ENCODE results near the gene LRRC75A.
A peak's percentile ranks its signal among the peaks of the same experiment; 100 is the strongest.

LRRC75A gene

GRCh38 chr17:16462070-16462864, 29.7 kb downstream of the LRRC75A start:
- POLR2A ChIA-PET = no interaction called here

DNA sequence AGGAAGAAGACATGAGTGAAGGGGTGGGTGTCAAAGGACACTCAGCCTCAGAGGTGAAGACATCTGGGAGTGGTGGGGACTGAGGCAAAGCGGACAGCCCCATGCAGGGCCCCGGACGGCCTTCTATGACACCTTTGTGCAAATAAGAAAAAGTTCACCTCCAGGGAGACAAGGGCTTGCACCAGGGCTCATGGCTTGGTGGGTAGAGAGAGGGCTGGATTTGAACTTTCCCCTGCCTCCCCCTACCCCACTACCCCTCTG, 30.5 kb downstream of the LRRC75A start:
- DNase-seq = no peak
- H3K9me3 ChIP-seq (ENCODE audit: control extremely low read depth in 1 of 5, control insufficient read depth in 4 of 5, insufficient read depth in 2 of 5, low read depth in 1 of 5, low read length in 4 of 5) = no peaks in the 10 kb centered on the region
- H3K4me3 ChIP-seq (ENCODE audit: control insufficient read depth in 1 of 7, extremely low read depth in 1 of 7, insufficient read depth in 4 of 7, low read depth in 2 of 7, low read length in 6 of 7) = no peak overlapping the region
- no peak overlapping the region for H3K27ac ChIP-seq (ENCODE audit: insufficient read depth in 1 of 2, low read depth in 1 of 2, low read length in 2 of 2, poor library complexity in 1 of 2, severe bottlenecking in 2 of 2)
- ChIA-PET CTCF (interaction anchor here (1.0 to 3.0 kb wide), 4 partner anchors 9 to 61 kb away, joined by 4 to 22 read pairs (median 6); no protein-coding TSS in a partner anchor), POLR2A (interaction anchor here (0.7 kb wide), 1 partner anchor 9 kb away, joined by 3 read pairs; no protein-coding TSS in a partner anchor)
- no peaks in the 10 kb centered on the region for H3K4me1 ChIP-seq (ENCODE audit: control extremely low read depth in 1 of 4, control insufficient read depth in 4 of 4, insufficient read depth in 4 of 4, low read length in 3 of 4)
- H3K36me3 ChIP-seq (ENCODE audit: control insufficient read depth in 4 of 4, insufficient read depth in 4 of 4, low read length in 3 of 4) = peaks cover 0 to 27% (median 11%) of the 10 kb centered on the region in 4 experiments
- H3K27me3 ChIP-seq (replicated peaks in 2 of 5; ENCODE audit: control insufficient read depth in 4 of 5, insufficient read depth in 5 of 5, low read length in 4 of 5) = no peaks in the 10 kb centered on the region
- 100% methylated on average over 3 of the region's 3 CpGs for WGBS (ENCODE audit: insufficient coverage)

More at GRCh38 chr17:16462070-16462864, 29.7 kb downstream of the LRRC75A start:
- Histone ChIP-seq H3K9me3 (ENCODE audit: control extremely low read depth in 1 of 5, control insufficient read depth in 4 of 5, insufficient read depth in 2 of 5, low read depth in 1 of 5, low read length in 4 of 5) (no peaks in the 10 kb centered on the region), H3K36me3 (ENCODE audit: control insufficient read depth in 4 of 4, insufficient read depth in 4 of 4, low read length in 3 of 4) (peaks cover 0 to 27% (median 9%) of the 10 kb centered on the region in 4 experiments), H3K4me3 (ENCODE audit: control insufficient read depth in 1 of 7, extremely low read depth in 1 of 7, insufficient read depth in 4 of 7, low read depth in 2 of 7, low read length in 6 of 7) (no peak overlapping the region), H3K4me1 (ENCODE audit: control extremely low read depth in 1 of 4, control insufficient read depth in 4 of 4, insufficient read depth in 4 of 4, low read length in 3 of 4) (no peaks in the 10 kb centered on the region), H3K27ac (ENCODE audit: insufficient read depth in 1 of 2, low read depth in 1 of 2, low read length in 2 of 2, poor library complexity in 1 of 2, severe bottlenecking in 2 of 2) (no peak overlapping the region), H3K27me3 (replicated peaks in 2 of 5; ENCODE audit: control insufficient read depth in 4 of 5, insufficient read depth in 5 of 5, low read length in 4 of 5) (no peaks in the 10 kb centered on the region)
- no peak for DNase-seq
- 97% methylated on average over 18 of the region's 20 CpGs for WGBS (ENCODE audit: insufficient coverage)
- CTCF ChIA-PET = interaction anchor here (1.5 to 3.0 kb wide), 3 partner anchors 9 to 47 kb away, joined by 6 to 22 read pairs (median 7); no protein-coding TSS in a partner anchor

- Histone ChIP-seq H3K27ac (ENCODE audit: insufficient read depth in 1 of 2, low read depth in 1 of 2, low read length in 2 of 2, poor library complexity in 1 of 2, severe bottlenecking in 2 of 2) (no peak overlapping the region), H3K27me3 (replicated peaks in 2 of 5; ENCODE audit: control insufficient read depth in 4 of 5, insufficient read depth in 5 of 5, low read length in 4 of 5) (no peaks in the 10 kb centered on the region), H3K36me3 (ENCODE audit: control insufficient read depth in 4 of 4, insufficient read depth in 4 of 4, low read length in 3 of 4) (peaks cover 0 to 27% (median 11%) of the 10 kb centered on the region in 4 experiments), H3K4me3 (ENCODE audit: control insufficient read depth in 1 of 7, extremely low read depth in 1 of 7, insufficient read depth in 4 of 7, low read depth in 2 of 7, low read length in 6 of 7) (no peak overlapping the region), H3K4me1 (ENCODE audit: control extremely low read depth in 1 of 4, control insufficient read depth in 4 of 4, insufficient read depth in 4 of 4, low read length in 3 of 4) (no peaks in the 10 kb centered on the region), H3K9me3 (ENCODE audit: control extremely low read depth in 1 of 5, control insufficient read depth in 4 of 5, insufficient read depth in 2 of 5, low read depth in 1 of 5, low read length in 4 of 5) (no peaks in the 10 kb centered on the region)
- 94% methylated on average over 16 of the region's 17 CpGs for WGBS (ENCODE audit: insufficient coverage)
- ChIA-PET CTCF (interaction anchor here (1.0 to 3.0 kb wide), 3 partner anchors 8 to 61 kb away, joined by 4 to 22 read pairs (median 6); no protein-coding TSS in a partner anchor), POLR2A (interaction anchor here (0.7 kb wide), 1 partner anchor 9 kb away, joined by 3 read pairs; no protein-coding TSS in a partner anchor)
- DNase-seq = no peak
Measured at GRCh38 chr17:16460796-16461605, 31.0 kb downstream of the LRRC75A start.

- CTCF ChIA-PET = interaction anchor here (0.6 kb wide), 1 partner anchor 114 kb away, joined by 3 read pairs; no protein-coding TSS in a partner anchor
- WGBS (ENCODE audit: insufficient coverage) = 93% methylated on average over 3 of the region's 5 CpGs
- POLR2A ChIA-PET = no interaction called here
- H3K27me3 ChIP-seq (replicated peaks in 2 of 5; ENCODE audit: control insufficient read depth in 4 of 5, insufficient read depth in 5 of 5, low read length in 4 of 5) = no peaks in the 10 kb centered on the region
- peaks cover 0 to 27% (median 11%) of the 10 kb centered on the region in 4 experiments for H3K36me3 ChIP-seq (ENCODE audit: control insufficient read depth in 4 of 4, insufficient read depth in 4 of 4, low read length in 3 of 4)
- DNase-seq = no peak
- no peaks in the 10 kb centered on the region for H3K4me1 ChIP-seq (ENCODE audit: control extremely low read depth in 1 of 4, control insufficient read depth in 4 of 4, insufficient read depth in 4 of 4, low read length in 3 of 4)
- H3K9me3 ChIP-seq (ENCODE audit: control extremely low read depth in 1 of 5, control insufficient read depth in 4 of 5, insufficient read depth in 2 of 5, low read depth in 1 of 5, low read length in 4 of 5) = no peaks in the 10 kb centered on the region
- H3K4me3 ChIP-seq (ENCODE audit: control insufficient read depth in 1 of 7, extremely low read depth in 1 of 7, insufficient read depth in 4 of 7, low read depth in 2 of 7, low read length in 6 of 7) = no peak overlapping the region
- no peak overlapping the region for H3K27ac ChIP-seq (ENCODE audit: insufficient read depth in 1 of 2, low read depth in 1 of 2, low read length in 2 of 2, poor library complexity in 1 of 2, severe bottlenecking in 2 of 2)
Measured at GRCh38 chr17:16459855-16460550, 32.0 kb downstream of the LRRC75A start.

DNA sequence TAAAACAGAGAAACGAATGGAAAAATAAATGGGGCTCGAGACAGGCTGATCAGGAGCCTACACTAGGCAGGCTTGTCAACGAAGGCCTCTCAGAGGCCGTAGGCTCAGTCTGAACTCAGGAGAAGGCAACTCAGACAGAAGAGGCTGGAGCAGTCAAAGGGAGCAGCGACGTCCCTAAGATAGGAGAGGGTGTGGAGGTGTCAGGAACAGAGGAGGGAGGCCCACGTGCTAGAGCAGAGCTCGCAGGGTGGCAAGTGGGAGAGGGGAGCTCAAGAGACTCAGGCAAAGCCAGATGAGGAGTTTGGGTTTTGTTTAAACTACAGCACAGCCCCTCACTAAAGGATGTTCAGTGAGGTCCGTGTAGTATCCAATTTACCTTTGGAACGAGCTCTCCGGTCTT, 32.7 kb downstream of the LRRC75A start:
- no peak overlapping the region for H3K4me3 ChIP-seq (ENCODE audit: control insufficient read depth in 1 of 7, extremely low read depth in 1 of 7, insufficient read depth in 4 of 7, low read depth in 2 of 7, low read length in 6 of 7)
- CTCF ChIA-PET = interaction anchor here (1.5 kb wide), 1 partner anchor 62 kb away, joined by 4 read pairs; no protein-coding TSS in a partner anchor
- H3K4me1 ChIP-seq (ENCODE audit: control extremely low read depth in 1 of 4, control insufficient read depth in 4 of 4, insufficient read depth in 4 of 4, low read length in 3 of 4) = no peaks in the 10 kb centered on the region
- H3K27me3 ChIP-seq (replicated peaks in 2 of 5; ENCODE audit: control insufficient read depth in 4 of 5, insufficient read depth in 5 of 5, low read length in 4 of 5) = no peaks in the 10 kb centered on the region
- WGBS (ENCODE audit: insufficient coverage) = 92% methylated on average over 11 of the region's 11 CpGs
- DNase-seq = no peak
- H3K9me3 ChIP-seq (ENCODE audit: control extremely low read depth in 1 of 5, control insufficient read depth in 4 of 5, insufficient read depth in 2 of 5, low read depth in 1 of 5, low read length in 4 of 5) = no peaks in the 10 kb centered on the region
- peaks cover 0 to 27% (median 11%) of the 10 kb centered on the region in 4 experiments for H3K36me3 ChIP-seq (ENCODE audit: control insufficient read depth in 4 of 4, insufficient read depth in 4 of 4, low read length in 3 of 4)
- POLR2A ChIA-PET = no interaction called here
- no peak overlapping the region for H3K27ac ChIP-seq (ENCODE audit: insufficient read depth in 1 of 2, low read depth in 1 of 2, low read length in 2 of 2, poor library complexity in 1 of 2, severe bottlenecking in 2 of 2)

DNA sequence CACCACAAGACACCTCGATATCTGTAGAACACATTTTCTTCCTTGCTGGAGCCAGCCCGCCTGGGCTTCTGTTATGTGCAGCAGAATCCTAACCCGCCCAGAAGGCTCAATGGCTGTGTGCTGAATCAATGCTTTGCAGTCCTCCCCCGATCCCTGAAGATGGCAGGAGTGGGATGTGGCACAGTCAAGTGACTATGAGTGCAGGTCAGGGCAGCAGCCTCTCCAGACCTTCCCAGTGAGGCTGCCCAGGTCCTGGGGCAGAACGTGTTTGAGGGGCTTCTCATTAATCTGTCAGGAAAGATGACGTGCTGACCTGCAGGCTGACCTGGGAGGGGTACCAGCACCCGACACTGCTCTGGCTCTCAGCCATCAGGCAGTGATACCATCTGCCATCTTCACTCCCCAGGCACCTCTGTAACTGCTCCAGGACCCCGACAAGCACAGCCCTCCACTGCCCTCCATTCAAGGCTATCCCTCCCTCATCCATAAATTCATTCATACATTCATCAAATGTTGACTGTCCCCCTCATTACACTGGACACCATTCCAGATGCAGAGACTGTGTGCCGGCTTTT, 35.2 kb downstream of the LRRC75A start:
- Histone ChIP-seq H3K9me3 (ENCODE audit: control extremely low read depth in 1 of 5, control insufficient read depth in 4 of 5, insufficient read depth in 2 of 5, low read depth in 1 of 5, low read length in 4 of 5) (no peaks in the 10 kb centered on the region), H3K4me1 (ENCODE audit: control extremely low read depth in 1 of 4, control insufficient read depth in 4 of 4, insufficient read depth in 4 of 4, low read length in 3 of 4) (no peaks in the 10 kb centered on the region), H3K27me3 (replicated peaks in 2 of 5; ENCODE audit: control insufficient read depth in 4 of 5, insufficient read depth in 5 of 5, low read length in 4 of 5) (no peaks in the 10 kb centered on the region), H3K4me3 (ENCODE audit: control insufficient read depth in 1 of 7, extremely low read depth in 1 of 7, insufficient read depth in 4 of 7, low read depth in 2 of 7, low read length in 6 of 7) (no peak overlapping the region), H3K27ac (ENCODE audit: insufficient read depth in 1 of 2, low read depth in 1 of 2, low read length in 2 of 2, poor library complexity in 1 of 2, severe bottlenecking in 2 of 2) (no peak overlapping the region), H3K36me3 (ENCODE audit: control insufficient read depth in 4 of 4, insufficient read depth in 4 of 4, low read length in 3 of 4) (peaks cover 0 to 15% (median 5%) of the 10 kb centered on the region in 4 experiments)
- ChIA-PET CTCF (interaction anchor here (6.8 kb wide), 1 partner anchor 64 kb away, joined by 150 read pairs; no protein-coding TSS in a partner anchor), POLR2A (no interaction called here)
- 95% methylated on average over 9 of the region's 9 CpGs for WGBS (ENCODE audit: insufficient coverage)
- peak in 2 of 3 donors; percentile 15 to 27 for DNase-seq
